Dedifferentiated amniotic fluid mesenchymal stem cell (primary cell): Measurements from ENCODE around the gene FRAS1.
"Not testable (repeated sequence)": the region's sequence is repeated elsewhere in the genome, so short reads cannot be mapped to it uniquely, and the experiment has no call there.

ENCODE experiments used
- DNase-seq: peaks from one replicate; pipeline ENCODE4 v3.0.0-alpha.2; 2016; ENCODE audit errors: extremely low spot score

Gene FRAS1

DNA sequence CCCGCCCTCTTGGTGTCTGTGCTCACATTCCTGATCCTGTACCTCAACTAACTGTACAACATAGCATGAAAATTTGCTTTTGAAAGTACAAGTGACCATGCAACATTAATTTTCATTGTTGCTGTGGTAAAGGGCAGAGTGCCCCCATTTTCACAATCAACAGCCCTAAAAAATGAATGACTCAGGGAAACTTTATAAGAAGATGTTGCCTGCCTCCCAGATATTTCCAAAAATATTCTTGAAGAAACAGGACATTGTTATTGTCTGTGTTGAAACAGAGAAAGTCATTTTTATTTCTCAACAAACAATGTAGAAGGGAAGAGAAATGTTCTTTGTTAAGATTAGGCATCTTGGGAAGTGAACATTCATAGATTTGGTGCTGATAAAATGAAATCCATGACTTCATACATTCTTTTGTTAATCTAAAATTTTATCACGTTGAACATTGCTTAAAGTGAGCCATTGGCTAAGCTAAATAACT, 380.5 kb downstream of the FRAS1 start:
- DNase-seq, result no peak

DNA sequence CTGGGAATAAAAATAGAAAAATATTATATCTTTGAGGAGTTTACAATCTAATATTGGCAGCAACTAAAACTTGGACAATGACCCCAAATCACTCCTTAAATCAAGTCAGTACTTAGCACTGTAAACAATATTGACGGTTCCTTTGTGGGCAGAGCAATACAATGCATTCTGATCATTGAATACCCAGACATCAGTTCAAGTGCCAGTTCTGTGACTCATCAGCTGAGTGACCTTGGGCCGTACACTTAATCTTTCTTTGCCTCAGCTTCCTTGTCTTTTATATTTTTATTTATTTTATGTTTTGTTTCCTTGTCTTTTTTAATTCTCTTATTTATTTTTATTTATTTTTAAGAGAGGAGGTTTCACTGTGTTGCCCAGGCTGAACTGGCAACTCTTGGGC, 382.2 kb downstream of the FRAS1 start:
- no peak for DNase-seq

DNA sequence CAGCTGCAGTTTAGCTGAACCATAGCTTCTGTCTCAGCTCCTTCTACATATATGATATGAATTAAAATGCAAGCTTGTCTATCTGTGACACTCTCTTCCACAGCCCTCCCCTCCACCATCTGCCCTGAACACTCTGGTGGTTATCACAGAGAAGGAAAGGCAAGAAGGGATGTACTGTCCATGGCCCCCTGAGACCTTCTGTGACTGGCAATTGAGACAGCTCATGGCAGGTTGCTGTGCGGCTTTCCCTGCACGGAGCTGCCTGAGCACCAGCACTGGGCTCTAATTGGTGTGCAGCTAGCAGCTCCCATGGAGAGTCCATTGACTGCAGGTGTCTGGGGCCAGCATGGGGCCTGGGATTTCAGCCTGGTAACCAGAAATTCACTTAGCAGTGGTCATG, 384.6 kb downstream of the FRAS1 start:
- DNase-seq, result no peak

DNA sequence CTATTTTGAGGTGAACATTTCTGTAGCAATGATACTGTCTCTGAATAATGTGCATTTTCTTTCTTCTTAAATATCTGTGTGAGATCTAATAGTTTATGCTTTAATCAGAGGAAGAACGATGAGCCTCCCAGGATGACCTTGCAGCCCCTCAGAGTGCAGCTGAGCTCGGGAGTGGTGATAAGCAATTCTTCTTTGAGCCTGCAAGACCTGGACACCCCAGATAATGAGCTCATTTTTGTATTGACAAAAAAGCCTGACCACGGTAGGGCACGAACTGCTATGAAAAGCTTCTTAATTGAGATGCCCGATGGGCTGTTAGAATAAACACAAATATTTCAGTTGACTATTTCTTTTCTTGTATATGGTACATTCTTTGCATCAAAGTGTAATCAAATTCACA, 389.5 kb downstream of the FRAS1 start:
- no peak for DNase-seq

DNA sequence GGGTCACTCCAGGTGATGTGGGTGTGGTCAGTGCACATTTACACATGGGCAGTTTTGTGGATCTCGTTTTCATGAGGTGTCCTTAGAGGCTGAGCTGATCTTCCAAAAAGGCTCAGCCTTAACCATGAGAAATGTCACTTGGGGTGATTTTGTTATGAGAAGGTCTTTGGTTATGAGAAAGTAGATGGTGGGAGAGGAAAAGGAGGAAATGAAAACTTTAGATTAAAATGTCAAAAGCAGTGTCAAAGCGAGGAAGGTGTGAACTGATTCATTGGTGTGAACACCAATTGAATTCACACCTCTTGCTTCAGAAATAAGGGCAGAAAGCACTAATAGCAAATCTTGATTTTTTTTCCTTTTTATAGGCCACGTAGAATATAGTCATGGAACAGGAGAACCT, 394.3 kb downstream of the FRAS1 start:
- DNase-seq, result no peak

DNA sequence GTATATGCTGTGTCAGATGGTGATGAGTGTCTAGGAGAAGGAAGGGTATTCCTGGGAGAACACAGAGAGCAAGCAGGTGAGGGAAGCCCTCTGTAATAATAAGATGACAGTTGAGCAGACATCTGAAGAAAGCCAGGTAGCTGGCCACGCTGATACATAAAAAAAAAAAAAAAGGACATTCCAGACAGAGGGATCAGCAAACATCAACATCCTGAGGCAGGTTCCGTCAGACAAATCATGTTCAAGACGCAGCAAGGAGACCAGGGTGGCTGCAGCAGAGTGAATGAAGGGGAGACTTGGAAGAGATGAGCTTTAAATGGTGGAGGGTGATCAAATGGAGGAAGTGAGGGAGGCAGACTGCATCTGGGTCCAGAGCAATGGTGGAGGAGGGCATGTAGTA, 396.9 kb downstream of the FRAS1 start:
- DNase-seq, result no peak

DNA sequence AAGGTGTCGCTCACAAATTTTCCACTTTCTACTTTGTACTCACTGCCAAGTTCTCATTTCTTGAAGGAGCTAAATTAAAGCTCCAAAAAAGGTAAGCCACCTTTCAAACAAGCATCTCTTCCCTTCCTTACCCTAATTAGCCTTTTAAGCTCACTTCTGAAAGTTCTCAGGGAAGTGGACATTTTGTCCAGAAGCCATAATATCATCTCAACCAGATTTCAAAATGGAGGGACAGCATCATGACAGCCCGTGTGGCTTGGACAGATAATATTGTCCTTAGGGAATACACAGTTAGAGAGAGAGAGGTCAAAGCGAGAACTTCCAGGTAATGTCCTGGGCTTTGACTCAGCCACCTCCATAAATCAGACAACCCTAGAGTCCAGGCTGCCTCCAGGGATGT, 400.6 kb downstream of the FRAS1 start:
- no peak for DNase-seq

DNA sequence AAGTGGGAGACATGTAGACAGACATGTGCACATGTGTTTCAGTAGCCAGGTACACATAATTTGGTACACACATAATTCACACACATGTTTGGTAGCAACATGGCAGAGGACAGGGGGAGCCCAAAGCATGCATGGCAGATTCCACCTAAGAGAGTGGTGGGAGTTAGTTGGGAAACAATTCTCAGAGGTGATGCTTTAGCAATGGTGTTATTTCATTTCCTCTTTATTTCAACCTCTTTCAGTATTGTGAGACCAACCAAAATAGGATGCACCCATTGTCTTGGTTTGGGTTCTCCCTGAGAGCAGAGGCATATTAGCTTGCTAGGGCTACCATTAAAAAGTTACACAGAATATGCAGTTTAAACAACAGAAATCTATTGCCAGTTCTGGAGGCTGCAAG, 402.2 kb downstream of the FRAS1 start:
- no peak for DNase-seq

DNA sequence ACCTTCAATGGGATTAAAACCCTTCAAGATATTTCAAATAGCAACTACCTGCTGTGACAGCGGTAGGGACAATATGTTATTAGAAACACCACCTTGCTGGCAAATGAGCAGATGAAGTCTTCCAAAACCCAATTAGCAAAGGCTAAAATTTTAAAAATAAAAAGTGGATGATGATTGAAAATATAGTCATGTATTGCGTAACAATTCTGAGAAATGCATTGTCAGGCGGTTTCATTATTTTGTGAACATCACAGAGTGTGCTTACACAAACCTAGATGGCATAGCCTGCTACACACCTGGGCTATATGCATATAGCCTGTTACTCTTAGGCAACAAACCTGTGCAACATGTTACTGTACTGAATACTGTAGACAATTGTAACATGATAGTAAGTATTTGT, 403.2 kb downstream of the FRAS1 start:
- no peak for DNase-seq

DNA sequence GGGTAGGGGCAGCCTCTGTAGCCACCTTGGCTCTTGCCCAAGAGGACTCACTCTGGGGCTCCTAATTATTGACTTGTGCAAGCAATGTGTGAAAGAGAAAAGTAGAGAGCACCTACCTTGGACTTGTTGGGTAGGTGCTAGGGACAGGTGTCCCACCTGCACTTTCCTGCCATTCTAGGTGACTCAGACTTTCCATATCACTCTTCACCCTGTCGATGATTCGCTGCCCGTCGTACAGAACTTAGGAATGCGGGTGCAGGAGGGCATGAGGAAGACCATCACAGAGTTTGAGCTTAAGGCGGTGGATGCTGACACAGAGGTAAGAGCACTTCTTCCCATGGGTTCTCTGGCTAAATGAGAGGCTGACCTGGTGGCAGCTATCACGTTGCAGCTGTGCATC, 407.1 kb downstream of the FRAS1 start:
- DNase-seq, result no peak

DNA sequence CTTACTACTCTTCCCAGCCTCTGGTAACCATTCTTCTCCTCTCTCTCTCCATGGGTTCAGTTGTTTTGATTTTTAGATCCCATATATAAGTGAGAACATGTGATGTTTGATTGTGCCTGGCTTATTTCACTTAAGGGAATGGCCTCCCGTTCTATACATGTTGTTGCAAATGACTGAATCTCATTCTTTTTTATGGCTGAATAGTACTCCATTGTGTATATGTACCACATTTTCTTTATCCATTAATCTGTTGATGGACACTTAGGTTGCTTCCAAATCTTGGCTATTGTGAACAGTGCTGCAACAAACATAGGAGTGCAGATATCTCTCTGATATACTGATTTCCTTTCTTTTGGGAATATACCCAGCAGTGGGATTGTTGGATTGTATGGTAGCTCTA, 410.1 kb downstream of the FRAS1 start:
- DNase-seq, result not testable (repeated sequence)

DNA sequence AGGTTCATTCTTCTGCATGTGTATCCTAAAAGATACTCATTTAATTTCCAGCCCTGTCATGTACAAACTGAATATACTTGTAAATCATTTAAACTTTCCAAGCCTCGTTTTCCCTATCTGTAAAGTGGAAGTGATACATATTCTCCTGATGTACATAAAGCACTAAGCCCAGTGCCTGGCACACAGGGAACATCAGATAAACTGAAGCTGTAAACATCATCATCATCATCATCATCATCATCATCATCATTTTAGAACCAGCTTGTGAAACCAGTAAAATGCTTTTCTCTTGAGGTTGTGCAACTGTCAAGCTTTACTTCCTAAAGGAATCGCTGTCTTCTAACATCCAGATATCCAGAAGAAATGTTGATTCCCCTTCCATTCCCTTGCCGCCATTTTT, 411.1 kb downstream of the FRAS1 start:
- DNase-seq, result no peak

DNA sequence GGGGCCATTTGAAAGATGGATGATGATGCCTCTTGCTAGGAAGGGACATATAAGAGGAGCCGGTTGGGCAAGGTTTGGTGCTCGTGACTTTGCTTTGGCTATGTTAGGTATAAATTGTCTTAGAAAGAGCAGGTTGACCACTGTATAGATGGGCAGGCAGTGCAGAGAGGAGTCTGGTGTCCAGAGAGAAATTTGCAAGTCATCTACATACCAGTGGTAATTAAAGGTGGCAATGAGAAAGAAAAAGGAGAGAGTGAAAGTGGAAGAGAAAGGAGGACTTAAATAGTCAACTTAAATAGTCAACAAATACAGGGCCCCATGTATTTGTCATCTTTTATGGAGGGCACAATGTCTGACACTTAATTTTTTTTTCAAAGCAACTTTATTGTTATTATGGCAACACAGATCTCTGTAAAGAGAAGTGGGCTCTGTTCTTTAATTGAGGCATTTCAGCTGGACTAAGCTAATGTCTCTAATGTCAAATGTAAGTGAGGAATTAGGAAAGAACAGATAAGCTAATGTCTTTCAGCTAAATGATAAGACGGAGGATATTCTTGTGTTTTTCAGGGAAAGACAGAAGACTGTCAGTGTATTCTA, 419.1 kb downstream of the FRAS1 start:
- no peak for DNase-seq

DNA sequence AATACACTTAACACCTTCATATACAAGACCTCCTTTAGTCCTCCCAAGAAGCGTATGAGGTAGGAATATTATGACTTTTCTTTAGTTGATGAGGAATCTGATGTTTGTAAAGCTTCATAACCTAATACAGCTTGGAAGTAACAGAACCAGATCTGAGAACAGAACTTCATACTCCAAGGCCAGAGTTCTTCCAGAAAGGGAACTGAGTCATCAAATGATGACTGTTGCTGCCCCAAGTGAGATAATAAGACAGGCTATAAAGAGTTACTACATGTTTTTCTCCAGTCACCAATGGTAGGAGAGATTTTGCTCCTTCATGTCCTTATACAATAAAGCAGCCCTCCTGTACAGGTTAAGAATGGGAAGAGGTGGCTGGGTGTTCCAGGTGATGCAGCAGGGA, 420.2 kb downstream of the FRAS1 start:
- no peak for DNase-seq

DNA sequence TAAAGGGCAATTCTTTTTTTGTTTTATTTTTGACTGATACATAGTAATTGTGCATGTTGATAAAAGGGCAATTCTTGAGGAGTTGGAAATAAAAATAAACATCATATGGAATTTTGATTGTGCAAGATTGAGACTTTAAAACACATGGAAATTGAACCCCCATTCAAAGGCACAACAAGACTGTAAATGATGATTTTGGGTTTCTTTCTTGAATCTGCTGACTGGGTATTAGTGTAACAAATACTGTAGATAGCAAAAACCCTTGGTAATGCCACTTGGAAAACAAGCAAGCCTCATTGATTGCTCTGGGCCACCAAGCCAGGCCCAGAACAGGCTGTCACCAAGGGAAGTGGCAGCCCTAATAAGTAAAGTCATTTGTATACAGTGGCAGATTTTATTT, 421.4 kb downstream of the FRAS1 start:
- no peak for DNase-seq

DNA sequence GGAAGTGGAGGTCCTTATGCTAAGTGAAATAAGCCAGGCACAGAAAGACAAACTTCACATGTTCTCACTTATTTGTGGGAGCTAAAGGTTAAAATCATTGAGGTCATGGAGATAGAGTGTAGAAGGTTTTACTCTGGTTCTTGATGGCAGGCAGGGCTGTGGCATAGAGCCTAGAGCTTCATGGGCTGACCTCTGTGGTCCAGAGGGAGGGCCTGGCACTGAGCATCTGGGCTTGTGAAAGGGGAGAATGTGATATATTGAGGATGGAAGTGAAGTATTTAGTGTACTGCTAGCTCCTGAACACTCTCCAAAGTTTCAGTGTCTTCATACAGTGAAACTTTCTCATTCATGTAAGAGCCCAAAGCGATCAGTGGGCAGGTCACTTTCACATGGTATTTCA, 423.2 kb downstream of the FRAS1 start:
- DNase-seq, result no peak

DNA sequence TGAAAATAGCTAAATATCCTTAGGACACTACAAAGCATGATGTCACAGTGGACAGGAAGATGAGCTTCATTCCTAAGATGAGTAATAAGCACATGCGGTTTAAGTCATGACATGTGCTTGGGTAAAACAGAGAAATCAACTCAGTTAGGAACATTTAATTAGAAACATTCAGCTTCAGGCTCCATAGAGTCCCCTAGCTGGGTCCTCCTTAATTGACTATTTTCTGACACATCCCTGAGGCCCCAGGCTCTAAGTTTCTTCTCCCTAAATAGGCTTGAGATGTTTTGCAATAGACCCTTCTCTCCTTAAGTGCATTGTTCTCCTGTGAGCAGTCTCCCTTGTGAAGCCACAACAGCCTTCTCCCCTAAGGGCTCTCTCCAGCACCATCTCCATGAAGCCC, 424.1 kb downstream of the FRAS1 start:
- peak; percentile 51 for DNase-seq

DNA sequence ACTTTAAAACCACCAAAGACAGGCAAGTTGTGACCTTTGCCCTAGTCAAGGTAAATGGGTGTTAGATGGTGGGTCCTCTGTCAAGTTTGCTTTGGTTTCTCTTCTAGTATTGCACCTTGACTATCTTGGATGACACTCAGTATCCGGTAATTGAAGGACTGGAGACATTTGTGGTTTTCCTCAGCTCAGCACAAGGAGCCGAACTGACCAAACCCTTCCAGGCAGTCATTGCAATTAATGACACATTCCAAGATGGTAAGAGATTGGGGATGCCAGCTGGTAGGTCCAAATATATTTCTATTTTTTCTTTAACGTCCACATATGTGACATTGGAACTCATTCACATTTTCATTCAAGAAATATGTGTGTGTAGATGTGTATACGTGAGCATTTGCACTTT, 425.2 kb downstream of the FRAS1 start:
- no peak for DNase-seq

DNA sequence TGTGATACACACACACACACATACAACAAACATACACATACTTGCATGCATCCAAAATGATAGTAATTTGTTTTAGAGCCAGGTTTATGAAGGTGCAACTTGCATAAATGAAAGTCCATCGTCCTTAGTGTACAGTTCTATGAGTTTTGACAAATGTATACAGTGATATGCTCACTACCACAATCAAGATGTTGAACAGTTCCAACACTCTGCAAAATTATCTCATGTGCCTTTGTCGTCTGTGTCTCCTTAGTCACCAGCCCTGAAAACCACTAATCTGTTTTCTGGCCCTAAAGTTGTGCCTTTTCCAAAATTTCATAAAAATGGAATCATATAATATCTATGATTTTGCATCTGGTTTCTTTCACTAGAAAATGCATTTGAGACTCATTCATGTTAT, 426.7 kb downstream of the FRAS1 start:
- DNase-seq, result no peak

DNA sequence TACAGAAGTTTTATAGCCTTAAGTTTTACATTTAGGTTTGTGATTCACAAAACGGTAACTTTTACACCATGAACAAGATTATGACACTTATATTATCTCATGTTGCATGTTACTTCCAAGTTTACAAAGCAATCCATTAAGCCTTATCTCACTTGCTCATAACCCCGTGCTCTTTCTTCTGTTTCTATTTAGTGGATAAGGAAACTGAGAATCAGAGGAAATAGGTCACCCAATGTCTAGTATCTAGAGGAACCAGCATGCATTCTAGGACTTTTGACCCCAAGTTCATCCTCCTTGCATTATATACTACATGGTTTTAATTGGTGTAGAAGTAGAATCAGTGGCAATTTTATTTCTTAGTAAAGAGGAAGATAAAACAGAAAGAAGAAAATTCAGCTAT, 427.5 kb downstream of the FRAS1 start:
- DNase-seq, result no peak

DNA sequence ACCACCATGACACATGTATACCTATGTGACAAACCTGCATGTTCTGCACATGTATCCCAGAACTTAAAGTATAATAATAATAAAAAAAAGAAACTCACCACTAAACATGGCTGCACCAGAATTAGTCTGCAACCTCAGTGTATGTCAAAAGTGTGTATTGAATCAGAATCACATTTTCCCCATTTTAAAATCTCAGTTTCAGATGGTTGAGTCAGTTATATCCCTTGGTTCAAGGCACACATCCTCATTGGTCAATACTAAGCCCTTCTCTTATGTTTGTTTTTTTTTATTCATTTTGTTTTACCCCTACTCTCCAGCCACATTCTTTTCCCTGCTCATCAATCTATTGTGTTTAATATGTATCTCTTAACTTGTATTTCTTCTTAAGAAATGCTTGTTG, 436.6 kb downstream of the FRAS1 start:
- no peak for DNase-seq

DNA sequence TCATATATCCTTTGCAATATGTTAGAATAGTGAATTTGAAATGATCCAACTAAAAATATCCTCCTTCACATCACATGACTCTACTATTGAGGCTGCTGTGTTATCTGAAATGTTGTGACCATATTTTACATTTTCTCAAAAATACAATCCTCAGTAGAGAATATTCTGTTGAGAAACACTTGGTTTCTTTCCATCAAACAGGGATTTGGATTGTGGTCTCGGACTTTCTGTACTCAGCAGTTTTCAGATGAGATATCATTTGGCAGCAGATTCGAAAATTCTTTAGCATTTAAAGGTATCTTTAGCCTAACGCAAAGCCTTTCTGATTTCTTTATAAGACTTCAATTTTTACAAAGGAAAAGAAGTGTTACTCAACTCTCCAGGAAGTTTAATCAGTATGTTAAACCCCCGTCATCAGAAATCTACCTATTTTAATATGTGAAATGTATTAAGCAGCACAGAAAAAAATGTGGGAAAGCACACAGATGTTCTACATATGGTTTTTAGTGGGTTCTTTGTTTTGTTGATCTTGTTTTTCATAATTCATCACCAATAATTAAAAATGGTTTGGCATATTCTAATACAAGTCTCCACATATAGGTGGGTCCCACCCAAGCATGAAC, 439.0 kb downstream of the FRAS1 start:
- no peak for DNase-seq

DNA sequence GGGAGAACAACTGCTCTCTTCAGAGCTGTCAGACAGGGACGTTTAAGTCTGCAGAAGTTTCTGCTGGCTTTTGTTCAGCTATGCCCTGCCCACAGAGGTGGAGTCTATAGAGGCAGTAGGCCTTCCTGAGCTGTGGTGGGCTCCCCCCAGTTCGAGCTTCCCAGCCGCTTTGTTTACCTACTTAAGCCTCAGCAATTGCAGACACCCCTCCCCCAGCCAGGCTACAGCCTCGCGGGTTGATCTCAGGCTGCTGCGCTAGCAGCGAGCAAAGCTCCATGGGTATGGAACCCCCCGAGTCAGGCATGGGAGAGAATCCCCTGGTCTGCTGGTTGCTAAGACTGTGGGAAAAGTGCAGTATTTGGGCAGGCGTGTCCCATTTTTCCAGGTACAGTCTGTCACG, 449.1 kb downstream of the FRAS1 start:
- DNase-seq, result not testable (repeated sequence)

DNA sequence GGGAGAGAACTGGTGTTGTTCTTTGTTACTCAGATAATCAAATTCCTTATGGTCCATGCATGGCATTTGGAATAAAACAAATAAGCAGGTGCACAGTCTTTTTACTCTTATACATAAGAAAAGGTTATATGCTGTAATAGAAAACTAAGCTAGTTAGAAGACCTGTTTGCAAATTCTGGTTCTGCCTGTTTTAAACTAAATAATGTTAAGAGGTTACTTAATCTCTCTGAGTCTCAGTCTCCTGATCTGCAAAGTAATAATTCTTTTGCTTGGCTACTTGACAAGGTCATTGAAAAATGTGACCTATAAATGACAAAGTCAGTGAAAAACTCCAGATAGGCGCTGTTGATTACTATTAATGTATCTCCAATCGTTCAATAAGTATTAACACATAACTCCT, 451.9 kb downstream of the FRAS1 start:
- DNase-seq, result no peak
